Colonic mucosa (tissue), 4 donors: ENCODE data around the gene TECPR1. TPM values are rescaled to one million over a fixed set of nuclear protein-coding genes. Genes with fewer than 3 reads are reported as not detected.

ENCODE experiments used
- DNase-seq: peaks from one replicate; pipeline ENCODE4 v3.0.0-alpha.2; 2020
- H3K27ac ChIP-seq: fragments of 200-600 bp; one replicate; pipeline ENCODE4 v1.8.0; 2021
- H3K27me3 ChIP-seq: fragments of 200-600 bp; one replicate; pipeline ENCODE4 v1.8.0; 2021
- H3K36me3 ChIP-seq: fragments of 200-600 bp; one replicate; pipeline ENCODE4 v1.8.0; 2021
- H3K4me1 ChIP-seq: fragments of 200-600 bp; one replicate; pipeline ENCODE4 v1.8.0; 2021; ENCODE audit warnings: mild to moderate bottlenecking
- H3K4me3 ChIP-seq: fragments of 200-600 bp; one replicate; pipeline ENCODE4 v1.8.0; 2021
- H3K9ac ChIP-seq, 2 donors: one replicate each; pipeline ENCODE4 v1.7.0; 2013; ENCODE audit warnings: control low read depth in 2 of 2, low read depth in 2 of 2, low read length in 2 of 2
- H3K9me3 ChIP-seq: fragments of 200-600 bp; one replicate; pipeline ENCODE4 v1.8.0; 2021
- intact Hi-C: fragments of 100-400 bp; cut with DNase I; formaldehyde crosslinking; loops from one replicate; pipeline ENCODE4 v1.14.1; 2022
- total RNA-seq, 2 donors: library from RNA; stranded (reverse); fragmentation: NEBNext Ultra II Directional in 1 of 2; extraction: Animal tissue kit (Norgen Biotek cat#: 25700) in 1 of 2; gene quantifications; one replicate each; pipeline ENCODE4 v1.2.1, GENCODE V29; 2021
- TF ChIP-seq, protein P1 (sequence below): fragments of 200-600 bp; IDR thresholded peaks from one replicate; pipeline ENCODE4 v1.8.0; 2022; ENCODE audit warnings: antibody characterized with exemption, mild to moderate bottlenecking
- donor health status: healthy.
- donor health status: DM: no; HTN: no; CAD: no.
- donor health status: DM: no; HTN: no; CAD: no.

The TECPR1 gene
- total RNA-seq, 2 donors from 2014 or later = 20.3 to 44.5 TPM

DNA sequence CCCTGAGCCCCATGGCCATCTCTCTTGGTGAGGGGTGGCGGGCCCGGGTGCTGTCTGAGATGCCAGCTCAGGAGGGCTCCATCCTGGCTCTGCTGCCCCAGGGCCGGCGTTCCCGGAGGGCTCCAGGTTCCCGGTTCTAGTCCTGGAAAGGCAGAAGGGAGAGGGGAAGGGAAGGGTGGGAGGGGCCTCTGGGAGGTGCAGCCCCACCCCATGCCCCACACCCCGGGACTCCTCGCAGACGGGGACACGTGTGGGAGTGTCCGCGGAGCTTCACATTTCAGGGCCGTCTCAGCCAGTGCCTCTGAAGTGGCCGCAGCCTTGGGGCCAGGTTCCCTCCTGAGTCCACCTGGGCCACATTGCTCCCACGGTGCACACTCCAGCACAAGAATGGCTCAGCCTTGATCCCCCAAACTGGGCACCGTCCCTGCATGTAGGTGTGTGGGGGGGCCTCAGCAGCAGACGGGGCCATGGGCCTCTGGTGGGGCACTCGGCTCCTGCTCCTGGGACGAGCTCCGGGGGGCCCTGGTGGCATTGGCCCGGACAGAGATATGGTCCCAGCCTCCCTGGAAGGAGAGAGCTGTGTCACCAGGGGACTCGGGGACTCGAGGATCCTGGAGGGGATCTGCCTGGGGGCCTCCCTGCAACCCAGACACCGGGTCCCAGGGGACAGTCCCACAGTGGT is 35.0 kb downstream of the TECPR1 start:
- Histone ChIP-seq H3K9ac (no peak overlapping the region), H3K9me3 (no peaks in the 10 kb centered on the region), H3K4me1 (no peaks in the 10 kb centered on the region), H3K27me3 (no peaks in the 10 kb centered on the region), H3K4me3 (no peak overlapping the region), H3K36me3 (peaks cover 3% of the 10 kb centered on the region), H3K27ac (no peak overlapping the region)
- TF ChIP-seq, protein P1, sequence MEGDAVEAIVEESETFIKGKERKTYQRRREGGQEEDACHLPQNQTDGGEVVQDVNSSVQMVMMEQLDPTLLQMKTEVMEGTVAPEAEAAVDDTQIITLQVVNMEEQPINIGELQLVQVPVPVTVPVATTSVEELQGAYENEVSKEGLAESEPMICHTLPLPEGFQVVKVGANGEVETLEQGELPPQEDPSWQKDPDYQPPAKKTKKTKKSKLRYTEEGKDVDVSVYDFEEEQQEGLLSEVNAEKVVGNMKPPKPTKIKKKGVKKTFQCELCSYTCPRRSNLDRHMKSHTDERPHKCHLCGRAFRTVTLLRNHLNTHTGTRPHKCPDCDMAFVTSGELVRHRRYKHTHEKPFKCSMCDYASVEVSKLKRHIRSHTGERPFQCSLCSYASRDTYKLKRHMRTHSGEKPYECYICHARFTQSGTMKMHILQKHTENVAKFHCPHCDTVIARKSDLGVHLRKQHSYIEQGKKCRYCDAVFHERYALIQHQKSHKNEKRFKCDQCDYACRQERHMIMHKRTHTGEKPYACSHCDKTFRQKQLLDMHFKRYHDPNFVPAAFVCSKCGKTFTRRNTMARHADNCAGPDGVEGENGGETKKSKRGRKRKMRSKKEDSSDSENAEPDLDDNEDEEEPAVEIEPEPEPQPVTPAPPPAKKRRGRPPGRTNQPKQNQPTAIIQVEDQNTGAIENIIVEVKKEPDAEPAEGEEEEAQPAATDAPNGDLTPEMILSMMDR = no peak
- no peak for DNase-seq
- intact Hi-C loops = no loop called here

DNA sequence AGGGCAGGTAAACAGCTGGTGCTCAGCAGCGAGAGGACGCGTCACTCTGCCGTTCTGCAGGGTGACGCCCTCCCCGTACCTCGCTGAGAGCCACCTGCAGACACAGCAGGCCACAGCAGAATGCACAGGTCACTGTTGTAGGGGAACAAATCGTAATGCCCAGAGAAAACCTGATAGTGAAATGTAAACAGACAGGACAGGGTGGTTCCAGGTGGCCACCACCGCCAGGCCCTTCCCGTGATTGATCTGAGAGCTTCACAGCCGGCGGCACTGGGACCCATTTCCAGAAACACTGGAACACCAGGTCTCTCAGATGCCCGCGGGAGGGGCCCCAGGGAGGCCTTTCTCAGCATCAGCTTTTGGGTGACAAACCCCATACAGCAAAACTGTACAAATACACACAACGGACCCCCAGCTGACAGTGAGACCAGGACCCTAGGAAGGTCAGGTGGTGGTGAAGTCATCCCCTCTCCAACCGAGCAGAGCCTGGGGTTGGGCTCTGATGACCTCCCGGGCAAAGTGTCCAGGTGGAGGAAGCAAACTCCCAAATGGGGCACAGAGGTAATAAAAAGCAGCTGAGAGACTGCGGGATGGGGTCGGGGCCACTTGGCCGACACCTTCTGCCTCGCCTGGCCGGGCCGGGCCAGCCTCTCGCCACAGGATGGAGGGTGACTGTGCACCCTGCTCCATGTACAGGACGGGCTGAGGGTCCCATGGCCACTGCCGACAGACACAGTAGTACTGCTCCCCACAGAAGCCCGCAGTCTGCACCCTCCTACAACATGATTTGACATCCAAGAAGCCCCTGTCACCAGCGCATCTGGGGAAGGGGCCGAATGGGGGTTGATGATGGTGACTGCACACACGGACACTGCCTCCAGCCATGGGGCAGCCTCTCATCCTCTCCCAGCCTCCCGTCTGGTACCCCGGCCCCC is 36.2 kb downstream of the TECPR1 start:
- H3K27me3 ChIP-seq = no peaks in the 10 kb centered on the region
- intact Hi-C loops = no loop called here
- H3K27ac ChIP-seq = no peak overlapping the region
- no peaks in the 10 kb centered on the region for H3K4me1 ChIP-seq
- TF ChIP-seq, protein P1 = no peak
- no peak for DNase-seq
- H3K9me3 ChIP-seq = no peaks in the 10 kb centered on the region
- H3K9ac ChIP-seq = no peak overlapping the region
- no peak overlapping the region for H3K4me3 ChIP-seq
- peaks cover 3% of the 10 kb centered on the region for H3K36me3 ChIP-seq

DNA sequence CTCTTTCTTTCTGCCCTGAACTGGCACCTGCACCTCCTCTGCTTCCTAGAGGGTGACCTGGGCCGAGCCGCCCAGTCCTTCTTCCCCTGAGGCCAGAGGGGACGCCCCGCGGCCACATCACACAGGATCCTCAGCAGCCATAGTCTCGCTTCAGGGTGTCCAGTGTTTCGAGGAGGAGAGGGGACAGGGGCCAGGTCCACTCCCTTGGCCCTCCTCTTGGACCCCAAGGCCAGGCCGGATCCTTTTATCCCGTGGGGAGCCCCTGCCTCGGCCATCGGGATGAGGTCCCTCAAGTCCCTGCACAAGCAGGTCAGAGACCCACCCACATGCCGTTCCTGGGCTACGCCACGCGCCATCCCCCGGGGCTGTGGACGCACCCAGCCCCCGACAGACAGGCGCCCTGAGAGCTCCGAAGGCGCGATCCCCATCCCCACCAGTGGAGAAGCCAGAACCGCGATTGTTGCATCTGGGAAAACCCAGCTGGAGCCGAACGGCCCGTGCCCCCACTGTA is 37.2 kb downstream of the TECPR1 start:
- Histone ChIP-seq H3K36me3 (peaks cover 3% of the 10 kb centered on the region), H3K9me3 (no peaks in the 10 kb centered on the region), H3K27ac (no peak overlapping the region), H3K4me3 (no peak overlapping the region), H3K4me1 (no peaks in the 10 kb centered on the region), H3K9ac (no peak overlapping the region), H3K27me3 (no peaks in the 10 kb centered on the region)
- intact Hi-C loops = no loop called here
- no peak for DNase-seq
- TF ChIP-seq, protein P1 = no peak

GRCh38 chr7:98213888-98214810 is 37.9 kb downstream of the TECPR1 start:
- Histone ChIP-seq H3K27ac (no peak overlapping the region), H3K36me3 (no peaks in the 10 kb centered on the region), H3K27me3 (no peaks in the 10 kb centered on the region), H3K9me3 (no peaks in the 10 kb centered on the region), H3K4me1 (no peaks in the 10 kb centered on the region), H3K4me3 (no peak overlapping the region), H3K9ac (no peak overlapping the region)
- intact Hi-C loops = no loop called here
- TF ChIP-seq, protein P1 = no peak
- DNase-seq = no peak
